Measurements from ENCODE around the gene GSTM4.

Gene GSTM4

DNA sequence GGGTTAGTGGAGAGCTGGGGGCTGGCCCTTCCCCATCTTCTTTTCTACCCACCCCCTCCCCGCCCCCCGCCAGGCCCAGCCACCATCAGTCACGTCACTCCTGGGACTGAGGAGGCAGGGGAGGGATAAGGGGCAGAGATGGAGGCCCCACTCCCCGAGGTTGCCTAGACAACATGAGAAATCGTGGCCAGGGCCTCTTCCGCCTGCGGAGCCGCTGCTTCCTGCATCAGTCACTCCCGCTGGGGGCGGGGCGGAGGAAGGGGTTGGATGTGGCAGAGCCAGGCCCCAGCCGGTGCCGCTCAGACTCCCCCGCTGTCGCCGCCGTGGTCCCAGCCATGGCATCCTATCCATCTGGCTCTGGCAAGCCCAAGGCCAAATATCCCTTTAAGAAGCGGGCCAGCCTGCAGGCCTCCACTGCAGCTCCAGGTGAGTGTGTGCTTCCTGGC is 35.0 kb upstream of the GSTM4 start:
- CTCF ChIA-PET, result interaction anchor here (0.7 to 1.9 kb wide), 7 partner anchors 10 to 156 kb away, joined by 3 to 12 read pairs (median 4); partner anchors contain the start of gene GNAI3
- H3K4me1 Mint-ChIP-seq, result peaks cover 77% of the 10 kb centered on the region
- no peaks in the 10 kb centered on the region for H3K27me3 Mint-ChIP-seq
- peak overlapping the region; percentile 93 for H3K27ac Mint-ChIP-seq
- no peaks in the 10 kb centered on the region for H3K9me3 Mint-ChIP-seq
- peak; percentile 99 for DNase-seq
- peaks cover 10% of the 10 kb centered on the region for H3K36me3 Mint-ChIP-seq
- peak overlapping the region; percentile 96 for H3K4me3 Mint-ChIP-seq

DNA sequence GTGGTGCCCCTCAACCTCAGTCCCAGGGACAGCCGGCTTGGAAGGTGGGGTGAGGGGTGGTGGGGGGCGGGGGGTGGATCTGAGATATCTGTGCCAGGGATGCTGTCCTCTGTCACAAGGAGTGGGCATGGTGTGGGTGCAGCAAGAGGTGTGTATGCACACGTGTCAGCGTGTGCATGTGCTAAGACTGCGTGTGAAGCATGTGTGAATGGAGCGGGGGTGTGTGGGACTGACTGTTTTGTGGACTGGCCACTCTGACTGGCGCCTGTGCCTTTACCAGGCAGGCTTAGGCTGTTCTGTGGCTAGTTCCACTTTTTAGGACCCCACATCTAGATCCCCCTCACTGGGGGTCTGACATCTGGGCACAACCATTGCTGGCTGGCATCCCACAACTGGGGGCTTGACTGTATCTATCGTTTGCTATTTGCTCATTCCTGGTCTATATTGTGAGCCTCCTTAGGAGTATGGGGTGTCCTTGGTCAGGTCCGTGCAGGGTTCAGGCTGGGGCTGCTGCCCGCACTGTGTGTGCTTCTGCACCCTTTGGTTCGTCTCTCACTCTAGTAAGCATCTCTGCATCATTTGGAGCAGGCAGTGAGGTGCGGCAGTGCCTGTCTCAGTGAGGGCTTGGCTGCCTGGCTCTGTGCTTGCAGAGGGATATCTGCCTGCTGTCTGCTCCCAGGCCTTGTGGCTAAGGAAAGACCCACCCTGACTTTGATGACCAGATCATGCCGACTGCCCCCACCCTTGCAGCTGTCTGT is 34.3 kb upstream of the GSTM4 start:
- Mint-ChIP-seq H3K4me3 (peak overlapping the region; percentile 96), H3K36me3 (peaks cover 17% of the 10 kb centered on the region), H3K27ac (peak overlapping the region; percentile 58), H3K4me1 (peaks cover 74% of the 10 kb centered on the region), H3K27me3 (no peaks in the 10 kb centered on the region), H3K9me3 (no peaks in the 10 kb centered on the region)
- no peak for DNase-seq
- CTCF ChIA-PET, result interaction anchor here (1.2 to 3.7 kb wide), 4 partner anchors 9 to 73 kb away, joined by 4 to 34 read pairs (median 10); partner anchors contain the start of gene GNAI3

DNA sequence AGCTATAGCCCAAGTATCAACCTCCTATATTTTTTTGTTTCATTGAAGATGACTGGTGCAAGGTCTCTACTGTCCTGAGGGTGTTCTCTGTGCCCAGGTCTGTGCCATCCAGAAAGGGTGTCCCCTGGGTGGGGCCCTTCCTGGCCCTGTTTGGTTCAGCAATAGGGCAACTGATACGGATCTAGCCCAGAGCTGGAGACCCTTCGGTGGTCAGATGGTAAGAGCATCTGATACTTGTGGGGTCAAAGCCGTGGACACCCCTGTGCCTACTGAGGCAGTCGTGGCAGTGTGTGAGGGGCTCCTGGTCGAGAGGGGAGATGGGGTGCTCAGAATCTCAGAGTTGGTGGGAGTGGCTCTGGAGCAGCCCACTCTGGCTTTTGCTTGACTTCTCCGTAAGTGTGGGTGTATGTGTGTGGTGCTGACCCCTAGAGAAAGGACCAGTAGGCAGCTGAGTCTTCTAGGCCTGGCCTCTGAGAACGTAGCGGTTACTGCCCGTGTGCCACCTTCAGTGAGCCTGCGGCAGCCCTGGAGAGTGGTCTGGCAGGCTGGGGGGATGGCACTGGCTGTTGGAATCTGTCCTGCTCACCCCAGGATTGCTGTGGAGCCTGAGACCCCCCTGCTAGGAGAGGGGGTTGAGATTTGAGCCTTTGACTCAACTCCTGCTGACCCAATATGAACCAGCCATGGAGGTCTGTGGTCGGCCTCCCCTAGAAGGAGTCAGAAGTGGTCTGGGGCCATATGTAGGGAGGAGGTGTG is 33.6 kb upstream of the GSTM4 start:
- no peaks in the 10 kb centered on the region for H3K27me3 Mint-ChIP-seq
- H3K27ac Mint-ChIP-seq, result peak overlapping the region; percentile 13
- CTCF ChIA-PET, result interaction anchor here (1.2 to 3.7 kb wide), 2 partner anchors 8 to 18 kb away, joined by 4 to 34 read pairs; no protein-coding TSS in a partner anchor
- peaks cover 18% of the 10 kb centered on the region for H3K36me3 Mint-ChIP-seq
- no peaks in the 10 kb centered on the region for H3K9me3 Mint-ChIP-seq
- H3K4me3 Mint-ChIP-seq, result peak overlapping the region; percentile 96
- peaks cover 66% of the 10 kb centered on the region for H3K4me1 Mint-ChIP-seq
- peak; percentile 19 for DNase-seq

DNA sequence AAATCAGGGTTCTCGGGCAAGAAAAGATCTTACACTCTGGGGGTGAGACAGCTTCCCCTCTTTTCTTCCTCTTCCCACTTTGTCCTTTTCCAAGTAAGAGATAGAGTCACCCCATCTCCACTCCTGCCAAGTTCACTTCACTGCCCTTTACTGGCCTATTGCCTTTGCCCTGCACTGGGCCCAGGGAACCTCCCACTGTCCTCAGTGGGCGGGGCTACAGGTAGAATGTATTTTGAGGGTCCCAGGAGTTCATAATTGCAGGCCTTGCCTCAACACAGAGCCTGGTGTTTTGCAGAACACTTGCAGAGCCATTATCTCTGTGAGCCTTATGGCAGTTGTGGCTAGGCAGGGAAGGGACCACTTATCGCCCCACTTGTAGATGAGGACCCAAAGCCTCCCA is 33.0 kb upstream of the GSTM4 start:
- H3K9me3 Mint-ChIP-seq, result no peaks in the 10 kb centered on the region
- no peak overlapping the region for H3K27ac Mint-ChIP-seq
- CTCF ChIA-PET, result interaction anchor here (3.7 kb wide), 1 partner anchor 18 kb away, joined by 34 read pairs; no protein-coding TSS in a partner anchor
- peak overlapping the region; percentile 96 for H3K4me3 Mint-ChIP-seq
- peak; percentile 21 for DNase-seq
- no peaks in the 10 kb centered on the region for H3K27me3 Mint-ChIP-seq
- peaks cover 23% of the 10 kb centered on the region for H3K36me3 Mint-ChIP-seq
- peaks cover 62% of the 10 kb centered on the region for H3K4me1 Mint-ChIP-seq

DNA sequence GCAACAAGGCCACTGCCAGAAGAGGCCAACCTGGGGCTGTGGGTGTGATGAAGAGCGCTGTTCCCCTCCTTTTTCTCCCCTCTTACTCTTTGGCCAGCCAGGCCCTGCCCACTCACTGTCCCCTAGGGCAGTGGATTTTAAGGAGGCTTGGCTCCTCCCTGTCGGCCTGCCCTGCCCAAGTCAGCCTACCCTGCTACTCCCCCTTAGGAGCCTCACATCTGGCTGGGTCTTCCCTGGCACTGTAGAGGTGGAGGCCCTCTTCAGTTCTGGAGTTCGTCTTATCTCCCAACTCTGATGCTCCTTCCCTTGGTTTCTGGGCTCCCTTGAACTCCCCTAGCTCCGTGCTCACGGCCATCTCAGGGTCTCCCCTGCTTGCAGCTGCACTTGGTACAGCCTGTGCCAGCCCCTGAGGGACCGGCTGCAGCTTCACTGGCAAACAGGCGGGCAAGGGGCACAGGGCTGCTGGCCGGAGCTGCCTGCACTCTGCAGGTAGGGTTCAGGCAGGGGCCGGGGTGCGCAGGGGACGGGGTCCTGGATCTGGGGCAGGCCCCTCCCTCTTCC is 32.2 kb upstream of the GSTM4 start:
- Mint-ChIP-seq H3K27me3 (no peaks in the 10 kb centered on the region), H3K4me1 (peaks cover 58% of the 10 kb centered on the region), H3K36me3 (peaks cover 27% of the 10 kb centered on the region), H3K9me3 (no peaks in the 10 kb centered on the region), H3K27ac (peak overlapping the region; percentile 85), H3K4me3 (peak overlapping the region; percentile 65)
- CTCF ChIA-PET, result interaction anchor here (0.7 to 3.7 kb wide), 7 partner anchors 17 to 361 kb away, joined by 3 to 34 read pairs (median 4); partner anchors contain the start of genes AHCYL1 and GNAI3
- DNase-seq, result peak; percentile 24

DNA sequence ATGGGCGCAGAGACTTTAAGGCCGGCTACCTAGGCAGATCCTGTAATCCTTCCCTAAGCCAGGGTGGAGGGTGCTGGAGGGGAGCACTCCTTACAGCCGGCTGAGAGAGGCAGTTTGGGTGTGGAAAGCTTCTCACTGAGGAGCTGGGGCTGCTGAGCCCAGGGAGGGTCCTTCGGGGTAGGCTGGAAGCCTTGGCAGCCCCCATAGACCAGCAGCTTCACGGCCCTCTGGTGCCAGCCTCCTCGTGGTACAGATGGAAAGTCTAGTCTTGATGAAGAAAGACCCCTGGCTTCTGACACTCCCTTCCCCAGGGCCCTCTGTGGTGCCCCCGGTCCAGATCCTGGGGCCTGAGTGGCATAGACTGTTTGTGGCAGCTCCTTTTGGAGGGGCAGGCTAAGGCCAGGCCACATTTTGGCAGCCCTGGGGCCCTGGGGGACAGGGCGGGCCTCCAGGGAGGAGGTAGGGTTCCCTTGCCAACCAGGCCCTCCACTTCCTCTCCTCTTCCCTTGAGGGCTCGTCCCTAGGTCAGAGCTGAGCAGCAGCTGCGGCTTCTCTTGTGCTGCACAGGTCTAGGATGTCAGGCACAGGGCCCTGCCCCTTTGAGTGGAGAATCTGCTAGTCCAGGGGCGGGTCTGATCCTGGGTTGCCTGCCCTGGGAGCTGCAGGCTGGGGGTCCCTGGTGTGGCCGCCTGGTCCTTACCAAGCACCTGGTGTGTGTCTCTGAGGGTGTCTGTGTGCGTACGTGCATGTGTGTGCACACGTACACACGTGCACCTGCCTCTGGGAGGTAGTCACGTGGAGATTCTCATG is 31.5 kb upstream of the GSTM4 start:
- peak overlapping the region; percentile 80 for H3K27ac Mint-ChIP-seq
- DNase-seq, result peak; percentile 56
- no peaks in the 10 kb centered on the region for H3K9me3 Mint-ChIP-seq
- CTCF ChIA-PET, result interaction anchor here (0.7 to 3.7 kb wide), 7 partner anchors 16 to 360 kb away, joined by 3 to 34 read pairs (median 4); partner anchors contain the start of genes AHCYL1 and GNAI3
- H3K36me3 Mint-ChIP-seq, result peaks cover 30% of the 10 kb centered on the region
- no peaks in the 10 kb centered on the region for H3K27me3 Mint-ChIP-seq
- peaks cover 51% of the 10 kb centered on the region for H3K4me1 Mint-ChIP-seq
- H3K4me3 Mint-ChIP-seq, result peak overlapping the region; percentile 52

DNA sequence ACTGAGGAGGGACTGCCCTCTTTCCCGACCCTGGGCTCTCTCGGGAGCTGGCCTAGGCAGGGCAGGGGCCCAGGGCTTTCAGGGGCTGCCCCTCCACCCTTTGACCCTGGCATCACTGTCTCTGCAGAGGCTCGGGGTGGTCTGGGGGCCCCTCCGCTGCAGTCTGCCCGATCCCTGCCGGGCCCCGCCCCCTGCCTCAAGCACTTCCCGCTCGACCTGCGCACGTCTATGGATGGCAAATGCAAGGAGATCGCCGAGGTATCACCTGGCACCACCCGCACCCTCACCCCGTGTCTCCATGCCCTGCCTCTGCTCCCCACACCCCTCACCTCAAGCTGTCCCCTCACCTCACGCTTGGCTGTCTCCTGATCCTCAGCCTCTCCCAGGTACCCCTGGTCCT is 30.7 kb upstream of the GSTM4 start:
- peaks cover 37% of the 10 kb centered on the region for H3K36me3 Mint-ChIP-seq
- no peak overlapping the region for H3K27ac Mint-ChIP-seq
- no peaks in the 10 kb centered on the region for H3K9me3 Mint-ChIP-seq
- peaks cover 49% of the 10 kb centered on the region for H3K4me1 Mint-ChIP-seq
- H3K27me3 Mint-ChIP-seq, result no peaks in the 10 kb centered on the region
- H3K4me3 Mint-ChIP-seq, result no peak overlapping the region
- DNase-seq, result no peak
- CTCF ChIA-PET, result interaction anchor here (0.6 to 3.7 kb wide), 4 partner anchors 15 to 1590 kb away, joined by 3 to 34 read pairs (median 10); no protein-coding TSS in a partner anchor

DNA sequence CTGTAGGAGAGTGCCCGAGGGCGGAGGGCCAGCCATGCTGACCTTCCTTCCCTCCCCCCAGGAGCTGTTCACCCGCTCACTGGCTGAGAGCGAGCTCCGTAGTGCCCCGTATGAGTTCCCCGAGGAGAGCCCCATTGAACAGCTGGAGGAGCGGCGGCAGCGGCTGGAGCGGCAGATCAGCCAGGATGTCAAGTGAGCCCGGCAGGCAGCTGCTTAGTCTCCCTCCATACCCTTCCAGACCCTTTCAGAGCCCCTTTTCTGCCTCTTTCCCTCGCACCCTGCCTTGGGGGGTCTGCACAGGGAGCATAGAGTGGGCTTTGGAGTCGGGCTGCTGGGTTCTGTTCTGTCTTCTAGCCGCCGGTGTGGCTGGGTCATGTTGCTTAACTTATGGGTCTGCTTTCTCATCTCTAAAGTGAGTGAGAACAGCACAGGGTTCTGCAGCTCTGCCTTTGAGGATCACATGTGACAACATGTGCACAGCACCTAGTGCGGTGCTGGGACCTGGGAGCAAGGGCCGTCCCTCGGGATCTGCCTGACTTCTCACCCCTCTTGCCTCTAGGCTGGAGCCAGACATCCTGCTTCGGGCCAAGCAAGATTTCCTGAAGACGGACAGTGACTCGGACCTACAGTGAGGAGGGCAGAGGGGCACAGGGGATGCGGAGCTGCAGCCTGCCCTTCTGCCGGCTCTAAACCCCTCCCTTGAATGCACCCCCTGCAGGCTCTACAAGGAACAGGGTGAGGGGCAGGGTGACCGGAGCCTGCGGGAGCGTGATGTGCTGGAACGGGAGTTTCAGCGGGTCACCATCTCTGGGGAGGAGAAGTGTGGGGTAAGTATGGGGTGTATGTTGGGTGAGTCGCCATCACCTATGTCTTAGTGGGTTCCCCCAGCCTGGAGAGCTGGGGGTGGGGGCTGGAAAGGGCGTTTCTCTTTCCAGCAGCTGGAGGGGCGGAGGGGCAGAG is 30.0 kb upstream of the GSTM4 start:
- H3K4me3 Mint-ChIP-seq, result no peak overlapping the region
- CTCF ChIA-PET, result interaction anchor here (0.6 to 1.9 kb wide), 5 partner anchors 10 to 1589 kb away, joined by 3 to 12 read pairs (median 4); no protein-coding TSS in a partner anchor
- peaks cover 37% of the 10 kb centered on the region for H3K36me3 Mint-ChIP-seq
- DNase-seq, result no peak
- no peaks in the 10 kb centered on the region for H3K27me3 Mint-ChIP-seq
- H3K9me3 Mint-ChIP-seq, result no peaks in the 10 kb centered on the region
- H3K27ac Mint-ChIP-seq, result peak overlapping the region; percentile 24
- peaks cover 48% of the 10 kb centered on the region for H3K4me1 Mint-ChIP-seq

DNA sequence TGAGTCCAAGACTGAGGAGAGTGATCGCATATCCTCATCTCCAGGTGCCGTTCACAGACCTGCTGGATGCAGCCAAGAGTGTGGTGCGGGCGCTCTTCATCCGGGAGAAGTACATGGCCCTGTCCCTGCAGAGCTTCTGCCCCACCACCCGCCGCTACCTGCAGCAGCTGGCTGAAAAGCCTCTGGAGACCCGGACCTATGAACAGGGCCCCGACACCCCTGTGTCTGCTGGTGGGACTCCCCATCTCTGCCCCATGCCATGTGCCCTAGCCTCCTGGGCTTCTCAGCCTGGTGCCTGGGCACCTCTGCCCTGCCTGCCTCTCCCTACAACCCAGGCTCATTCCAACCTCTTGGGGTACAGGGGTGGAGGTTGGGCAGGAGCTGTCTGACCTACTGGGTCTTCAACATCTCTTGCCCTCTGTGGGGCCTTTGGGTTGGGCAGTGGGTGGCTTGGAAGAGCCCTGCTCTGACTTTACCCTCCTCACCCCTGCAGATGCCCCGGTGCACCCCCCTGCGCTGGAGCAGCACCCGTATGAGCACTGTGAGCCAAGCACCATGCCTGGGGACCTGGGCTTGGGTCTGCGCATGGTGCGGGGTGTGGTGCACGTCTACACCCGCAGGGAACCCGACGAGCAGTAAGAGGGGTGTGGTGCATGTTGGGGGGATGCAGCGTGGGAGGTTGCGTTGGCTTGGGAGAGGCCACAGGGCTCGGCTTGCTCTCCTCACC is 29.1 kb upstream of the GSTM4 start:
- Mint-ChIP-seq H3K27ac (no peak overlapping the region), H3K4me3 (no peak overlapping the region), H3K4me1 (peaks cover 43% of the 10 kb centered on the region), H3K9me3 (no peaks in the 10 kb centered on the region), H3K36me3 (peaks cover 41% of the 10 kb centered on the region), H3K27me3 (no peaks in the 10 kb centered on the region)
- no peak for DNase-seq
- CTCF ChIA-PET, result interaction anchor here (1.3 to 8.3 kb wide), 4 partner anchors 13 to 358 kb away, joined by 3 to 103 read pairs (median 4); partner anchors contain the start of genes AHCYL1 and GPR61

DNA sequence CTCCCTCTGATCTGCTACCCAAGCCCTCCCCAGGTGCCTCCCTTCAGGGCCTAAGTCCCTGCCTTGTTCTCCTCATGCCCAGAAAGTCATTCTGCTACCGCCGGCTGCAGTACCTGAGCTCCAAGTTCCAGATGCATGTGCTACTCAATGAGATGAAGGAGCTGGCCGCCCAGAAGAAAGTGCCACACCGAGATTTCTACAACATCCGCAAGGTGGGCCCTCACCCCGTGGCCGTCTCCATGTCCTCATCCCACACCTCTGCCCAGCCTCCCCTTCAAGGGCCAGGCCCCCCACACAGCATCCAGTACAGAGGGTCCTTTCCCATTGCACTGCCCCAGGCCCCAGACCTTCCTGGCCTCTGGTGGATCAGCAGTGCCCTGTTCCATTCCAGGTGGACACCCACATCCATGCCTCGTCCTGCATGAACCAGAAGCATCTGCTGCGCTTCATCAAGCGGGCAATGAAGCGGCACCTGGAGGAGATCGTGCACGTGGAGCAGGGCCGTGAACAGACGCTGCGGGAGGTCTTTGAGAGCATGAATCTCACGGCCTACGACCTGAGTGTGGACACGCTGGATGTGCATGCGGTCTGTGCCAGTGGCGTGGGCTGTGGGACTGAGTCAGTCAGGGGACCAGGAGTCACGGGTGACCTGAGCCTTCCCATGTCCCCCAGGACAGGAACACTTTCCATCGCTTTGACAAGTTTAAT is 28.1 kb upstream of the GSTM4 start:
- Mint-ChIP-seq H3K27ac (no peak overlapping the region), H3K9me3 (no peaks in the 10 kb centered on the region), H3K4me1 (peaks cover 33% of the 10 kb centered on the region), H3K4me3 (no peak overlapping the region), H3K27me3 (no peaks in the 10 kb centered on the region), H3K36me3 (peaks cover 41% of the 10 kb centered on the region)
- DNase-seq, result no peak
- CTCF ChIA-PET, result interaction anchor here (1.4 to 8.3 kb wide), 4 partner anchors 12 to 357 kb away, joined by 3 to 103 read pairs (median 22); partner anchors contain the start of genes AHCYL1 and GPR61

DNA sequence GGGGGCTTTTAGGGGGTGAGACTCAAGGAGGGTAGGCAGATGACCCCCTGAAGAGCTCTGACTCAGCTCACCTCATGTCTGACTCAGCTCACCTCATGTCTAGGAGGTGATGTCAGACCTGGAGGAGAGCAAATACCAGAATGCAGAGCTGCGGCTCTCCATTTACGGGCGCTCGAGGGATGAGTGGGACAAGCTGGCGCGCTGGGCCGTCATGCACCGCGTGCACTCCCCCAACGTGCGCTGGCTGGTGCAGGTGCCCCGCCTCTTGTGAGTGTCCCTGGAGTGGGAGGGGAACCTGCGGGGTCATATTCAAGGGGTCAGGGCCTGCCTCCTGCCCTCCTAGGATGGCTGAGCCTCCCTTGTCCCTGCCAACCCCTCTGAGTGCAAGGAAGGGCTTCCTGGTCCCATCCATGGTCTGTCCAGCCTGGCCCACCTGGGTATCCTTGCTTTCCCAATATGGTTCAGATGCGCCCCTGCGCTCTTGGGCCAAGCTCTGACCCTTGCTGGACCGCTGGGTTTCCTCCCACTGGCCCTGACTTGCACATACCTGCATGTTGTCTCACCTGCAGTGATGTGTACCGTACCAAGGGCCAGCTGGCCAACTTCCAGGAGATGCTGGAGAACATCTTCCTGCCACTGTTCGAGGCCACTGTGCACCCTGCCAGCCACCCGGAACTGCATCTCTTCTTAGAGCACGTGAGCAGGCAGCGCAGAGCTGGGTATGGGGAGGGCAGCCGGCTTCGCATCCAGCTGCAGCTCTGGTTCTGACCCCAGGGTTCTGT is 27.2 kb upstream of the GSTM4 start:
- H3K27me3 Mint-ChIP-seq, result no peaks in the 10 kb centered on the region
- H3K36me3 Mint-ChIP-seq, result peaks cover 39% of the 10 kb centered on the region
- H3K4me1 Mint-ChIP-seq, result peaks cover 24% of the 10 kb centered on the region
- no peak for DNase-seq
- H3K4me3 Mint-ChIP-seq, result no peak overlapping the region
- H3K27ac Mint-ChIP-seq, result no peak overlapping the region
- no peaks in the 10 kb centered on the region for H3K9me3 Mint-ChIP-seq
- CTCF ChIA-PET, result interaction anchor here (1.2 to 8.3 kb wide), 4 partner anchors 11 to 94 kb away, joined by 3 to 103 read pairs (median 22); partner anchors contain the start of gene GPR61

All from activated naive CD4-positive, alpha-beta T cell treated with anti-CD3 and anti-CD28 coated beads, Interleukin-2, amount 10 ng/mL, durations not matched to agents 7 days and 5 days (primary cell).